NB4 (cell line): ENCODE measurements around the gene PSG1.
"Not testable (repeated sequence)": the region's sequence is repeated elsewhere in the genome, so short reads cannot be mapped to it uniquely, and the experiment has no call there.

Experiments
- MYC ChIP-seq: IDR thresholded peaks from 2 replicates; pipeline ENCODE4 v1.6.1; 2011; ENCODE audit warnings: low read depth, low read length
- POLR2A ChIP-seq: IDR thresholded peaks from 2 replicates; pipeline ENCODE4 v1.6.1; 2011; ENCODE audit warnings: mild to moderate bottlenecking; ENCODE audit not compliant: insufficient read length; ENCODE audit errors: extremely low read depth
- TF ChIP-seq, protein P1 (sequence below): IDR thresholded peaks from one replicate; pipeline ENCODE4 v1.5.1; 2012; ENCODE audit warnings: low read depth, low read length
- TF ChIP-seq, protein P2 (sequence below): IDR thresholded peaks from 2 replicates; pipeline ENCODE4 v1.6.1; 2011; ENCODE audit warnings: low read depth, low read length

DNA sequence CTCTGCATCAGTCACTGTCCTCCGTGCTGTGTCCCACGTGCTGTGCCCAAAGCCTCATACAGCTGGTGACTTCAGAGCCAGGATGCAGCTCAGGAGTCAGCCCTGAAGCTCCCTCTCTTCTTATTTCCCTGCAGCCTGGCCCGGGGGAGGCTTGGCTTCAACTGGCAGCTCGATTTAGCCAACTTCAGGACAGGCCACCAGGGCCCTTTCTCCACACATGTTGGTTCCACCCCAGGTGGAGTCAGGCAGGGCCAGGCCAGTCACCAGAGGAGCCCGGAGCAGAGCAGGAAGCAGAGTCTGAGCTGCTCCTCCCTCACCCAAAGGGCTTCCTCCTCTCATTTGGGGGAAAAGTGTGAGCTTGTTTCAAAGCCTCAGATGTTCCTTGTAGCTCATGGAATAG is 26.6 kb upstream of the PSG1 start:
- TF ChIP-seq, protein P1, sequence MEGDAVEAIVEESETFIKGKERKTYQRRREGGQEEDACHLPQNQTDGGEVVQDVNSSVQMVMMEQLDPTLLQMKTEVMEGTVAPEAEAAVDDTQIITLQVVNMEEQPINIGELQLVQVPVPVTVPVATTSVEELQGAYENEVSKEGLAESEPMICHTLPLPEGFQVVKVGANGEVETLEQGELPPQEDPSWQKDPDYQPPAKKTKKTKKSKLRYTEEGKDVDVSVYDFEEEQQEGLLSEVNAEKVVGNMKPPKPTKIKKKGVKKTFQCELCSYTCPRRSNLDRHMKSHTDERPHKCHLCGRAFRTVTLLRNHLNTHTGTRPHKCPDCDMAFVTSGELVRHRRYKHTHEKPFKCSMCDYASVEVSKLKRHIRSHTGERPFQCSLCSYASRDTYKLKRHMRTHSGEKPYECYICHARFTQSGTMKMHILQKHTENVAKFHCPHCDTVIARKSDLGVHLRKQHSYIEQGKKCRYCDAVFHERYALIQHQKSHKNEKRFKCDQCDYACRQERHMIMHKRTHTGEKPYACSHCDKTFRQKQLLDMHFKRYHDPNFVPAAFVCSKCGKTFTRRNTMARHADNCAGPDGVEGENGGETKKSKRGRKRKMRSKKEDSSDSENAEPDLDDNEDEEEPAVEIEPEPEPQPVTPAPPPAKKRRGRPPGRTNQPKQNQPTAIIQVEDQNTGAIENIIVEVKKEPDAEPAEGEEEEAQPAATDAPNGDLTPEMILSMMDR: not testable (repeated sequence)
- TF ChIP-seq, protein P2, sequence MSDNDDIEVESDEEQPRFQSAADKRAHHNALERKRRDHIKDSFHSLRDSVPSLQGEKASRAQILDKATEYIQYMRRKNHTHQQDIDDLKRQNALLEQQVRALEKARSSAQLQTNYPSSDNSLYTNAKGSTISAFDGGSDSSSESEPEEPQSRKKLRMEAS: not testable (repeated sequence)
- not testable (repeated sequence) for TF ChIP-seq POLR2A, MYC
